Amniotic epithelial cell (primary cell): ENCODE results near the gene ICOS.

Experiments
- DNase-seq: peaks from one replicate; pipeline ENCODE4 v3.0.0-alpha.2; 2010; ENCODE audit warnings: low read depth

Gene ICOS

GRCh38 chr2:203936535-203936934, at the start of gene ICOS:
TSS of gene ICOS (plus strand) at chr2:203936763. CDS start at chr2:203936815, 52 bp downstream.
- no peak for DNase-seq

DNA sequence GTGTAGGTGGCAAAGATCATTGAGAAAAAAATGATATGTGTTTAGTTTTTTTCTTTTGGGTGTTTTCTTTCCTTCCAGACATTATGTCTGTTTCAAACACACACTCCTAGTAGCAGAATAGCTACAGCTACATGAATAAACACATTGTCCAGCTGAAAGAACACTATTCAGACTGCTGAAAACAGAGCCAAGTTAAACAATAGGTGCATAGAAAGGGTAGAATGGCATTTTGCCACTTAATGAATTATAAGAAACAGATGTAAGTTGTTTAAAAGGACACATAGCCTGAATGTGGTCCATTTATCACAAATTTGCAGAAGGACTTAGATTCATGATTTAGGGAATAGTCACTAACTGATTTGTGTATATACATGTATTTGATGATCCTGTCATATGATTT, 48.9 kb upstream of the ICOS start:
- DNase-seq = no peak

DNA sequence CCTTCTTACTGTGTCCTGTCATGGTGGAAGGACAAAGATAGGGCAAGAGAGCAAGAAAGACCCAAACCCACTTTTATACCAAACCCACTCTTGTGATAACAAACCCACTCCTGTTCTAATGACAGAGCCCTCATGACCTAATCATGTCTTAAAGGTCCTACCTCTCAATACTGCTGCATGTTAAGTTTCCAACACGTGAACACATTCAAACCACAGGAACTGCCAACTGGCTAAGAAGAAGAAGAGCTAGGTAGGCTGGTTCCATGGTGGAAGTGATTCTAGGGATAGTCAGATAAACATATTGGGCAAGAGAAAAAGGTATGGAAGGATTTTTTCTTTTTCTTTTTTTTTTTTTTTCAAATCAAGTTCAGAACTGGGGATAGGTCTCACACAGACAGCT, 47.0 kb upstream of the ICOS start:
- no peak for DNase-seq

DNA sequence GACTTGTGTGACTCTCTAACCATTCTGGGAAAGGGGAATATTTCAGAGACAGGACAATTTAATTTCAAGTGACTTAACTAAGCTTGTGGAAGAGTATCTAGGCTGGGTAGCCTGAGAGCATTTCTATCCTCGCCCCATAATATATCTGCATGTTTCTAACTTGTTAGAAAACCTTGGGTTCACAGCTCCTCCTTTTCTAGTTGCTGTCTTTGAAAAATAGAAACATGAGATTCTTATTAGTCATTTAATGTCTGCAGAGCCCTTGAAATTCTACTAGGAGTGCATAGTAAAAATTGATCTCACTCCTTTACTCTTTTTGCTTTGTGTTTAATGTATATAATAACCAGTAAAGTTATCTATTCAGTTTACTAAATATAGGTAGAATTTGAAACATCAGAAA, 46.6 kb upstream of the ICOS start:
- no peak for DNase-seq

- DNase-seq = no peak
Measured at GRCh38 chr2:203890733-203891132, 45.8 kb upstream of the ICOS start.

- peak; percentile 36 for DNase-seq
Measured at GRCh38 chr2:203891474-203891873, 45.1 kb upstream of the ICOS start.

DNA sequence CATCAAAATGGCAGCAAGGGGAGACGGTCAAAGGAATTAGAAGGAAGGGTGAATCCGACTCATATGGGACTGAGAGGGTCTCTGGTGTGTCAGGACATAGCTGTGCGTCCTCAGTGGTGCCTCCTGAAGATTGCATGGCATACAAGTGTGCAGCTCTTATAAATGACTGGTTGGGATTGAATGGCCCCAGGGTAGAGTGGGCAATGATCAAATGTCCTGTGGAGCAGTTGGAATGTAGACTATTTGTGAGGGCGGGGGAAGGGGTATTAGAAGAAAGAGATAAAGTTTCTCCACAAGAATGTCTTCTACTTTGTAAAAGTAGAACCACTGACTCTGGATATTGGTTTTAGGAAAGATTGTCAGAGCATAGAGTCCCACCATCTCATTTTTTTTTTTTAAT, 44.4 kb upstream of the ICOS start:
- DNase-seq = no peak

DNA sequence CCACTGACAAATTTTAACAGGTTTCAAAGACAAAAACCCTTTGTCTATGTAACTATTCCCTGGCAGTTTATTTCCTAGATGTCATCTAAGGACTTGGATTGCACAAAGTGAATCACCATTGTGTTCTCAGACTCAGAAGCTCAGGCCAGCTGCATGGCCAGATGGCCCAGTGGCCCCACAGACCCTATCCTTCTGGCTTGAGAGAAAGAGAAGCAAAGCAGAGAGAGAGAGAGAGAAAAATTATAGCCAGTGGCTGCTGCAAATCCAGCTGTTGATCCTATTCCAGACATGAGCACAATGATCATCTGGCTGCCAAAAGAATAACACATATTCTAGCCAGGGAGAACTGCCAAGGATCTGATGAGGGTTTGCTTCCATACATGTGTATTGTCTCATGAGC, 43.2 kb upstream of the ICOS start:
- DNase-seq = no peak

DNA sequence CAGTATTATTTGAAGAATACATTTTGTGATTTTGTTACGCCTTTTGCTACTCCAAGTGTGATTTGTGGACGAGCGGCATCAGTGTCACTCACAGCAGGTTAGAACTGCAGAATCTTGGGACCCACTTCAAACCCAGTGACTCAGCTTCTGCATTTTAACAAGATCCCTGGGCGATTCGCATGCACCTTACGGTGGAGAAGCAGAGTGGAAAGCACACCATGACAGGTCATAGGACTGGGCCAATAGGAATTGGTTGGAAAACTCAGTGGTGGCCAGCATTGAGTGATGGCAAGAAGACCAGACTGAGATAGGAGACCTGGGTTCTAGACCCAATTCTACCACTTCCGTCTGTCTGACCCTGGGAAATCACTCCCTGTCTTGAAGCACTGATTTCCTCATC, 42.7 kb upstream of the ICOS start:
- DNase-seq = no peak

DNA sequence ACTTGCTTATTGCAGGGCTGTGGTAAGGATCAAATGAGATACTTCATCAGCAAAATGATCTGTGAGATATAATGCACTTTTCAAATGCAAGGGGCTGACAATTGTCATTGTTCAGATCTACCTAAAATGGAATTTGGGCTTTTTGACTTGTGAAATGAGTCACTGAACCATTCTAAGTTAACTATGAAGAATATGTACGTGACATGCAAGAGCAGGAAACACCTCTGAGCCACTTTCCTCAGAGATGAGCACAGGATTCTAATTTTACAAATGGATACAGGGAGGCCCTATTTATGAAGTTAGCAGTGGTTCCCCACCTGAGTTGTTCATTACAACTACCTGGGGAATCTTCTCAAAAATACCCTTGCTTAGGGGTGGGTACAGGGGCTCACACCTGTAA, 42.3 kb upstream of the ICOS start:
- DNase-seq = no peak

DNA sequence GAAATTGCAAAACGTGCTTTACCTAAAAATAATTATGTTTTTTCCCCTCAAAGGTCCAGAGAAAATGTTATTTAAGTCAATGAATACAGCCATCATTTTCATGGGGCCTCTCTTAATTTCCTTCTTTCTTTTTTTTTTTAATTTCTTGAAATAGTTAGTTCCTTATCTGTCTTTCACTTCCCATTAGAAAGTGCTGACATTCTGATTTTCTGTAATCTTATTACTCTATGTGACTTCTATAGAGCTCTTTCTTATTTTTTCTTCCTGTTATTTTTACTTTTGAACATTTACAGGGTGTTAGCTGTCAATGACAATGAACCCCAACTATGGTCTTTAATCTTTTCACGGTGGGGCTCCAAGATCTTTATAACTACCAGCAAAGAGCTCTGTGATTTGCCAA, 39.0 kb upstream of the ICOS start:
- DNase-seq = no peak

GRCh38 chr2:203898657-203899056, 37.9 kb upstream of the ICOS start:
- no peak for DNase-seq

DNA sequence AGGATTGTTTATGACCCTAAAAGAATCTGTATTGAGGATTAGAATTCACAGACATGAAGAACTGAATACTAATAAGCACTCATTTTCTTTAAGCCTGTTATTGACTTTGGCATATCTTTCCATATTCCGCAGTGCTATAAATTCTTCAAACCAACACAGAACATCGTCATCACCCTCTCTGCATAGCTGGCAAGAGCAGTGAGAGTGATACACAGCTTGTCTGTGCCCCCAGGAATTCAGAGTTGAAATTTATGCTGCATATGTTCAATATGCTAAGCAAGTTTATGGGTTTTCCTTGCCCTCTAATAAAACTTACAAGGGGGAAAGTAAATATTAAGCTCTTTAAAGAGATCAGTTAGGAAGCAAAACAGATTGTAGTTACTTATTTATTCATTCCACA, 36.3 kb upstream of the ICOS start:
- no peak for DNase-seq

DNA sequence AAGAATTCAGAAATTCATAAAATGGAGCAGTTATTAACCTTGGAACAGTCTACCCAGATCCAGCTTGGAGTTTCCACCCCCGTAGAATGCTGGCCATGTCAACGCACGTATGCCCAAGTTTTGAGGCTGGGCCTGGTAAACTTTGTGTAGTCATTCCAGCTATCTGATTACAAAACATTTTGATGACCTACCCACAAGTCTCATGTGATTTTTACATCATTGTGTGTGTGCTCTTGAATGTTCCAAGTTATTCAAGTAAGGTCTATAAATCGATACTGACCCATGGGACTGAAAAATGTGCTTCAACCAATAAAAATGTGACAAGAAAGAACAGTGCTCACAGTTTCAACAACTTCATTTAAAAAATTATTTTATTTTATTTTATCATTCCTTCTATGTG, 32.5 kb upstream of the ICOS start:
- DNase-seq = no peak

- no peak for DNase-seq
Measured at GRCh38 chr2:203905656-203906055, 30.9 kb upstream of the ICOS start.

DNA sequence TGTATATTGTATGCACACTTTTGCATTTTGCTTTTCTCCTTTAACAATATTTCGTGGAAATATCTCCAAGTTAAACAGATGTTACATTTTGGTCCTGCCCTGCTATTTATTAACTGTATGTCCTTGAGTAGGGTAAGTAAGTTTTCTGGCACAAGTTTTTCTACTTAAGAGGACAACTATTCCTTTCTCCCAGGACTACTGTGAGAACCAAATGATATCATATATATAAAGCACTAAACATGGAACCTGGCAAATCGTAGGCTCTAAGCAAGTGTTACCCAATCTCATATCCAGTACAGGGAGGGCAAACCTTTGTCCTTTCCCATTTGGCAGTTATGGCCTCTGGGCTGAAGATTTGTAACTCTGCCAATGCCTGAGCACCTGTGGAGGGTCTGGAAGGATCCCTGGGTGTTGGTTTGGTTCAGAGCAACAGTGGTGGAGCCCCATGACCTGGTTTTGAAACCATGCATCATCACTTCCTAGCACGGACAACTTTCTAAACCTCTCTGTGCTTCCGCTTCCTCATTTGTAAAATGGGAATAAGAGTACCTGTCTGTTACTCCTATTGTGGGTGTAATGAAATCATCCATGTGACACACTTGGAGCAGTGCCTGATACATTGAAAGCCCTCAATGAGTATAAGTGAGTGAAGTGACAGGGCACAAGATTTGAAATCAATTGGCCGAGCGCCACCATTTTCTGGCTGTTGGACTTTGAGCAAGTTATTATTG, 28.3 kb upstream of the ICOS start:
- DNase-seq = no peak

GRCh38 chr2:203908797-203909185, 27.8 kb upstream of the ICOS start:
- no peak for DNase-seq

DNA sequence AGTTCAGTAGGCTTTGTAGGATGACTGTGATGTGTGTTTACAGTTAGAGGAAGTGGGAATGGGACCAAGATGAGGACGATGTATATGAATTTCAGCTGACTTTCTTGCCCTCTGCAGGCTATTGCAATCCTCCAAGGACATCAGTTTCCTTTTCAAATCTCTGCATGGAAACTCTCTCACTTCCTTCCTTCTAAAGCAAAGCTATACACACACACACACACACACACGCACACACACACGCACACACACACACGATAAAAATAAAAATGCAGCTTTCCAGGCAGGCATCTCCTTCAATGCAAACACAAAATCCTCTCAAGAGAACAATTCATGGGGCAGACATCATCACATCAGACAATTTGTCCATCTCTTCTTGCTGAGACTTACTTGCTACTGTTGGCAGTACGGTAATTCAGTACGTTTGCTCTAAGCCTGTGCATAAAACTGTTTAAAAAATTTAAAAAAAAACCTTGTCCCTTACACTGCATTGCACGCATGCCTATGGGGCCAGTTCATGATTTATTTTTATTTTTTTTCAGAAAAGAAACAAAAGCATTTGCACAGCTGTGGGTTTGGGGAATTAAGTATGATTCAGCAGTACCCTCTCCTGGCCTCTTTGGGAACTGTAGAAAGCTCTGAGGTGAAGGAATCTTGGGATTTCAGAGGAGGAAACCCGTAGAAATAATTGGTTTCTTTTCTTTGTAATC, 27.1 kb upstream of the ICOS start:
- DNase-seq = peak; percentile 60

DNA sequence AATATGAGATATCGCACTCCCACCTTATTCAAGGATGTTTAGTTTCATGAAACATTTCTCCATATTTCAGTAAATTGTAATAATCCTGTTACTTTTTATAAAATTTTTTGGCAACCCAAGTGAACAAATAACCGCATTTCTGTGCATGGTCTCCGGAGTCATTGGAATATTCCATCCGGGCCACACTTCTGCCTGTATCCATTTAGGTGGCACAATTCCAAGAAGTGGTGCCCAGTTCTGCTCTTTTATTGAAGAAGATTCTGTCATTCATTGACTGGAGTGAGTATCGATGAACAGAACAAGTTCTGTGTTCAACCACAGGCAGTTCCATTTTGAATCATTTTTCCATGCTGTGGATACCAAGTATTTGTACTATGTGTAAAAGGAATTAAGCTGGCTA, 26.6 kb upstream of the ICOS start:
- DNase-seq = no peak

DNA sequence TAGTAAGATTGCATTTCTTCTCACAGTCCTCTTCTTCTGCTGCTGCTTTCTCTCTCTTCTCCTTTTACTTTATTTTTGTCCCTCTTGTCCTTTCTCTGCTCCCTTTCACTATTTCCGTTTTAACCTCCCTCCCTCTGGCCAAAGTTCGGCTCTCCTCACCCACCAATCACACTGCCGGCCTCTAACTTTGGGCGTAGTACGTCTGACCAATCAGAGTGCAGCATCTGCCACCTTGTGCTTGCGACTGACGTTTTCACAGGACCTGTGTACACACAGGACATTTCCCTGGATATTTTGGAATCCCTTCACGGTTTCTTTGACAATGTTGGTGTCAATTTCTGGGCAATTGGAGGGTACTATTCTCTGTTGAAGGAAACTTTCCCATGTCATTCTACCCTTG, 22.6 kb upstream of the ICOS start:
- DNase-seq = no peak

- no peak for DNase-seq
Measured at GRCh38 chr2:203914546-203915182, 21.9 kb upstream of the ICOS start.

GRCh38 chr2:203915256-203915655, 21.3 kb upstream of the ICOS start:
- DNase-seq = no peak

- no peak for DNase-seq
Measured at GRCh38 chr2:203916756-203917155, 19.8 kb upstream of the ICOS start.
